ENCODE measurements around the gene DUSP16.

The DUSP16 gene

DNA sequence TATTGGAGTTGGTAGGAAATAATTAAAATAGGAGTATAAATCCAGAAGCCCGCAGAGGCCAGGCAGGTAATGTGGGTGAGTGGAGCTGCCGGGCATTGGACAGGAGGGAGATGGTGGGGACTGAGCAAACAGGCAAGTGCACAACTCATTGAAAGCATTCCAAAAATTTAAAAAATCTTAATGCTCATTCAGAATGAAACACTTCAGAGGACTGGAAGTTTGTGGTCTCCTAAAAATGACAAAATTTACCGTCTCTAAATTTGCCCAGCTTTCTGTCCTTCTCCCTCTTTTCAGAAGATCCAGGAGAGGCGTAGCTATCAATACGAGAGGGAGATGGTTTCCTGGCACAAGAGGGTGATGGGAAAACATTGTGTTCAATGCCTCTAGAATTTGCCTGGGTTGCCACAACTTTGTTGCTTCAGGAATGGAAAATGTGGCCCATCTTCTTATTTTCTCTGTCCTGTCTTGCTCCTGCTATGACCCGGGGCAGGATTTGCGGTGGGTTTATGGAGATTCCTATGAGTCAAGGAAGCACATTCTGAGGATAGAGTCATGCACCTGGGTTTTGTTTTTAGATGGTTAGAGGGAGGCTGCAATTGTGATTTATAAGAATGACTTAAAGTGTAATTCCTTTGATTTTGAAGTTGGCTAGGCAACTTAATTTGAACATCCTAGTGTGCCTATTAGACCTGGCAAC, 133.6 kb downstream of the DUSP16 start:
- no peak for DNase-seq

GRCh38 chr12:12428047-12428446, 134.6 kb downstream of the DUSP16 start:
- DNase-seq: no peak

GRCh38 chr12:12427568-12427967, 135.1 kb downstream of the DUSP16 start:
- DNase-seq: no peak

GRCh38 chr12:12425616-12426015, 137.0 kb downstream of the DUSP16 start:
- no peak for DNase-seq

DNA sequence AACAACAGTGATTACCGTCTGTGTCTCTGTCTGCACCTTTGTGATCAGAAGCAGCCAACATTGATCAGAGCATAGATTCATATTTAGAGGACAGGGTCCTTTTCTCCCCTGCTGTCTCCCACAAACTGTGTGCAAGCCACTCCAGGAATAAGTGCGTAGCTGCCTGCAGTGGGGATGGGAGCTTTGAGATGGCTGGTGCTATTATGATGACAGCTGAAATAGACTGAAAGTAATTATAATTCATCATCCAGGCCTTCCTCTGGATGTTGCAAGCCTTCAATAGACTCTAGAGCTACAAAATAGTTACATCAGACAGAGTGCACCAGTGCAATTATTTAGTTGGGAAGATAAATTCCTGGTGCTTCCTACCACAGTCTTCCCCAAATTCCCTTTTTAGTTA, 137.7 kb downstream of the DUSP16 start:
- DNase-seq: no peak
